ENCODE results near the gene NPFFR1.

NPFFR1 gene

DNA sequence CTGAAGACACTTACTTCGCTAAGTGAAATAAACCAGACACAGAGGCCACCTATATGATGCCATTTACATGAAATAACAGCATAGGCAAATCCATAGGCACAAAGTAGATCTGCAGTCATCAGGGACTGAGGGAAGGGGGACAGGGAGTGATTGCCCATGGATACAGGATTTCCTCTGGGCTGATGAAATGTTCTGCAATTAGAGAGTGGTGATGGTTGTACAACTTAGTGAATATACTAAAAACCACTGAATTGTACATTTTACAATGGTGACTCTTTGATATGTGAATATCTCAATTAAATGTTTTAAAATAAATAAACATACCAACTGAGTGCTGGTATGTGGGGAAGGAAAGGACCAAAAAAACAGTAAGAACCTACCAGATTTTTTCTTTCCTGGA, 70.9 kb downstream of the NPFFR1 start:
- H3K4me1 Mint-ChIP-seq (ENCODE audit: low read depth), result no peaks in the 10 kb centered on the region
- no peak overlapping the region for H3K27ac Mint-ChIP-seq
- no peaks in the 10 kb centered on the region for H3K27me3 Mint-ChIP-seq
- no peak for DNase-seq
- H3K9me3 Mint-ChIP-seq, result no peaks in the 10 kb centered on the region
- H3K4me3 Mint-ChIP-seq, result no peak overlapping the region
- H3K36me3 Mint-ChIP-seq (ENCODE audit: low read depth), result peaks cover 96% of the 10 kb centered on the region

DNA sequence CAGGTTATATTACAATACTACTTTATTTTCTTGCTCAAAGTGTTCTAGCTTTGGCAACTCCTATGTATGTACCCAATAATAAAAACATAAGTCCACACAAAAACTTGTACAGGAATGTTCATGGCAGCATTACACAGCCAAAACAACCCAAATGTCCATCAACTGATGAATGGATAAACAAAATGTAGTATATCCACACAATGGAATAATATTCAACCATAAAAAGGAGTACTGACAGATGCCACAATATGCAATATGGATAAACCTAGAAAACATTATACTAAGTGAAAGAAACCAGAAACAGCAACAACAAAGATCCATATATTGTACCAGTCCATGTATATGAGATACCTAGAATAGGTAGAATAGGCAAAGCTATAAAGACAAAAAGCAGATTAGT, 71.5 kb downstream of the NPFFR1 start:
- H3K27ac Mint-ChIP-seq, result no peak overlapping the region
- no peaks in the 10 kb centered on the region for H3K27me3 Mint-ChIP-seq
- H3K4me3 Mint-ChIP-seq, result no peak overlapping the region
- H3K9me3 Mint-ChIP-seq, result no peaks in the 10 kb centered on the region
- no peak for DNase-seq
- peaks cover 96% of the 10 kb centered on the region for H3K36me3 Mint-ChIP-seq (ENCODE audit: low read depth)
- no peaks in the 10 kb centered on the region for H3K4me1 Mint-ChIP-seq (ENCODE audit: low read depth)

DNA sequence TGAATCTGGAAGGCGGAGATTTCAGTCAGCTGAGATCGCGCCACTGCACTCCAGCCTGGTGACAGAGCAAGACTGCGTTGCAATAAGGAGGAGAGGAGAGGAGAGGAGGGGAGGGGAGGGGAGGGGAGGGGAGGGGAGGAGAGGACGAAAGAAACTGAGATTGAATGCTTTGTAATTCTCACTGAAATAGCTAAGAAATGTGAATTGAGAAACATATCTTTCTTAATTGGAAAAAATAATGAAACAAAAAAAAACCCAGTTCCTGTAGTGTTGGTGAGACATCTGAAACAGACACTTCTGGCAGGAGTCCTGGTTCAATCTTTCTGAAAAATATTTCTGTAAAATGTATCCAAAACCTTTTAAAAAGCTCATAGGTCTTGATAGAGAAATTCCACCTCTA, 77.0 kb downstream of the NPFFR1 start:
- H3K27me3 Mint-ChIP-seq, result no peaks in the 10 kb centered on the region
- no peak overlapping the region for H3K4me3 Mint-ChIP-seq
- no peaks in the 10 kb centered on the region for H3K9me3 Mint-ChIP-seq
- peaks cover 86% of the 10 kb centered on the region for H3K36me3 Mint-ChIP-seq (ENCODE audit: low read depth)
- H3K4me1 Mint-ChIP-seq (ENCODE audit: low read depth), result no peaks in the 10 kb centered on the region
- H3K27ac Mint-ChIP-seq, result no peak overlapping the region
- DNase-seq, result no peak

DNA sequence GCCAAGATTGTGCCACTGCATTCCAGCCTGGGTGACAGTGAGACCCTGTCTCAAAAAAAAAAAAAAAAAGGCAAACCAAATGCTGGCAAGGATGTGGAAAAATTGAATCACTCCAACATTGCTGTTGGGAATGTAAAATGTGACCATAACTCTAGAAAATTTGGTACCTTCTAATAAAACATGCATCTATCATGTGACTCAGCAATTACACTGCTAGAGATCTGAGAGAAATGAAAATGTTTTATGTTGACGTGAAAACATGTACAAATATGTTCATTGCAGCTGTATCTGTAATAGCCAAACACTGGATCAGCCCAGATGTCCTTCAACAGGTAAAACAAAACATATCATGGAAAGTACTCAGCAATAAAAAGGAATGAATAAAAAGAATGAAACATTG, 82.7 kb downstream of the NPFFR1 start:
- Mint-ChIP-seq H3K36me3 (ENCODE audit: low read depth) (peaks cover 91% of the 10 kb centered on the region), H3K4me1 (ENCODE audit: low read depth) (peaks cover 29% of the 10 kb centered on the region), H3K9me3 (no peaks in the 10 kb centered on the region), H3K4me3 (no peak overlapping the region), H3K27me3 (no peaks in the 10 kb centered on the region), H3K27ac (no peak overlapping the region)
- DNase-seq, result no peak

DNA sequence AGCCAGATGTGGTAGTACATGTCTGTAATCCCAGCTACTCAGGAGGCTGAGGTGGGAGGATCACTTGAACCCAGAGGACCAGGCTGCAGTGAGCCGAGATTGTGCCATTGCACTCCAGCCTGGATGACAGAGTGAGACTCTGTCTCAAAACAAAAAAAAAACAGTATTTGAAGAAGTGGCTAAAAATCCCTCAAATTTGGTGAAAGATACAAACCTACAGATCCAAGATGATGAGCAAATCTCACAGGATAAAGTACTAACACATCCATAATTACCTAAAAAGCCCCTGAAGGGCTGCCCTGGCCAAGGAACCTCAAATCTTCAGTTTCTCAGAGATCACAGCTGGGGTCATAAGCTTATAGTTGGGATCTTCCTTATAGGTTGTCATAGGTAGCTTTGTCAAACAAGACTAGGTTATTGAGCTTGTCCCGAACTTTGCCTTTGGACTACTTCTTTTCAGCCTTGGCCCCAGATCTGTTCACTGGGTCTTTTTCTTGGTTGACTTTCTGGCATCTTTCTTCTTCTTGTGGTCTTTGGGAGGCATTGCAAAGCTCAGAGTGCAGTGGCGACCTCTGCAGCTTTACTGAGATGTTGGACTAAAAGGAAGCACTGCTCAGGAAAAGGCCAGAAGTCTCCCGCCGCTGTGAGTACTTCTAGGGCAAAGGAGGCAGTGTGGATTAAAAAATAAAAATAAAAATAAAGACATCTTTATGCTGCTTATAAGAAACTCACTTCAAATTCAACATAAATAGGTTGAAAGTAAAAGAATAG, 84.9 kb downstream of the NPFFR1 start:
- Mint-ChIP-seq H3K27ac (peak overlapping the region; percentile 4), H3K36me3 (ENCODE audit: low read depth) (peaks cover 81% of the 10 kb centered on the region), H3K27me3 (no peaks in the 10 kb centered on the region), H3K4me3 (no peak overlapping the region), H3K4me1 (ENCODE audit: low read depth) (peaks cover 29% of the 10 kb centered on the region), H3K9me3 (no peaks in the 10 kb centered on the region)
- DNase-seq, result no peak

Measured in activated T-cell treated with anti-CD3 and anti-CD28 coated beads, Interleukin-2, amount 50 U/mL, for 24 hours (primary cell).